T-helper 1 cell treated with Interleukin-12 subunit alpha and Interleukin-12 subunit beta and Interleukin-4 antibody, amounts not matched to agents 30 μg/mL and 1 μg/mL, for 36 hours (primary cell): ENCODE results near the gene HOXA11.

ENCODE experiments used
- H3K27ac Mint-ChIP-seq: one replicate; pipeline ENCODE4 v1.8.0; 2021; ENCODE audit warnings: mild to moderate bottlenecking, mixed read lengths
- H3K27me3 Mint-ChIP-seq: one replicate; pipeline ENCODE4 v1.8.0; 2021; ENCODE audit warnings: low read depth, mixed read lengths
- H3K36me3 Mint-ChIP-seq: one replicate; pipeline ENCODE4 v1.8.0; 2021; ENCODE audit warnings: low read depth, mixed read lengths
- H3K4me1 Mint-ChIP-seq: one replicate; pipeline ENCODE4 v1.8.0; 2021; ENCODE audit warnings: low read depth, mixed read lengths
- H3K4me3 Mint-ChIP-seq: one replicate; pipeline ENCODE4 v1.8.0; 2021; ENCODE audit warnings: mild to moderate bottlenecking, moderate library complexity, mixed read lengths
- H3K9me3 Mint-ChIP-seq: one replicate; pipeline ENCODE4 v1.8.0; 2021; ENCODE audit warnings: mixed read lengths

HOXA11 gene

DNA sequence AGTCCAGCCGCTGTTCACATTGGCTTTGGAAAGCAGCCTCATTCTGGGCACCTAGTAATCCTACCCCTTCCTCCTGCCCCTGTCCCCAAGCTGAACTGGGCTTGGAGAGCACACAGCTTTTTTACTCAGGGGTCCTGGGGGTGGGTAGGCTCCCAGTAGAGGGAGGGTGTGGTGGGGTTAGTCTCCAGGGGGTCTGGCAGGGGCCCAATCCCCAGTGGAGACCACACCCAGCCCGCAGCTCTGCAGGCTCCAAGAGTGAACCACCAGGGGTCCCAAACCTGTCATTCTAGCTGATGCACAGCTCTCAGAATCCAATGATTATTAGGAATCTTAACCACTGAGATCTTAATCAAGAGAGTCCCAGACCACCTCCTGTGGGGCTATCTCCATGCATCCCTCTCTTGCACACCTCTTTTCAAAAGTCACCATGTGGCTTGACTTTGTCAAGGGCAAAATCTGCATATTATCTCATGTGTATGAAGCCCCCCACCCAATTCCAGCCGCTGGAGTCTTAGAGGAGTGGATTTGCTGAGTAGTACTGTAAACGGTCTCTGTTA, 2.7 kb downstream of the HOXA11 start:
- Mint-ChIP-seq H3K27me3 (peaks cover 85% of the 10 kb centered on the region), H3K4me1 (peaks cover 18% of the 10 kb centered on the region), H3K4me3 (no peak overlapping the region), H3K36me3 (peaks cover 4% of the 10 kb centered on the region), H3K27ac (no peak overlapping the region), H3K9me3 (no peaks in the 10 kb centered on the region)

DNA sequence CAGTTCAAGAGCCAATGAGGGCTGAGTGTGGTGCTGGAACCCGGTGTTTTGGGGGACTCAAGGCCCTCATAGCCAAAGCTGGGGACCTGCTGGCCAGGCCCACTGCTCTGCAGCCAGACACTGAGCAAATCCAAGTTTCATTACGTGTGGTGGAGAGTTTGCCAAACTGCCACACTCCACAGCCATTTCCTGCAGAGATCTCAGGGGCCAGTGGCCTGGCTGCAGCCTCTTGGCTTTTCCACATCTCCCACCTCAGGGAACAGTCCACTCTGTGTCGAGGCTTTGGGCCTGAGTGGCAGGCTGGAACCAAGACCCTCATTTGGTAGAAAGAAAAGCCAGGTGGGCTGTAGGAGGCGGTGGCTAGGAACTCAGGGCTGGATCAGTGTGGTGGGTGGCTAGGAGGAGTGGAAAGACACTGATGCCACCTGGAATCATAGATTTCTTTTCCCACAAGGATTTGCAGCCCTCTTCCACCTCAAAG, 3.2 kb downstream of the HOXA11 start:
- Mint-ChIP-seq H3K27ac (no peak overlapping the region), H3K4me1 (peaks cover 18% of the 10 kb centered on the region), H3K9me3 (no peaks in the 10 kb centered on the region), H3K36me3 (peaks cover 4% of the 10 kb centered on the region), H3K4me3 (no peak overlapping the region), H3K27me3 (peaks cover 80% of the 10 kb centered on the region)

DNA sequence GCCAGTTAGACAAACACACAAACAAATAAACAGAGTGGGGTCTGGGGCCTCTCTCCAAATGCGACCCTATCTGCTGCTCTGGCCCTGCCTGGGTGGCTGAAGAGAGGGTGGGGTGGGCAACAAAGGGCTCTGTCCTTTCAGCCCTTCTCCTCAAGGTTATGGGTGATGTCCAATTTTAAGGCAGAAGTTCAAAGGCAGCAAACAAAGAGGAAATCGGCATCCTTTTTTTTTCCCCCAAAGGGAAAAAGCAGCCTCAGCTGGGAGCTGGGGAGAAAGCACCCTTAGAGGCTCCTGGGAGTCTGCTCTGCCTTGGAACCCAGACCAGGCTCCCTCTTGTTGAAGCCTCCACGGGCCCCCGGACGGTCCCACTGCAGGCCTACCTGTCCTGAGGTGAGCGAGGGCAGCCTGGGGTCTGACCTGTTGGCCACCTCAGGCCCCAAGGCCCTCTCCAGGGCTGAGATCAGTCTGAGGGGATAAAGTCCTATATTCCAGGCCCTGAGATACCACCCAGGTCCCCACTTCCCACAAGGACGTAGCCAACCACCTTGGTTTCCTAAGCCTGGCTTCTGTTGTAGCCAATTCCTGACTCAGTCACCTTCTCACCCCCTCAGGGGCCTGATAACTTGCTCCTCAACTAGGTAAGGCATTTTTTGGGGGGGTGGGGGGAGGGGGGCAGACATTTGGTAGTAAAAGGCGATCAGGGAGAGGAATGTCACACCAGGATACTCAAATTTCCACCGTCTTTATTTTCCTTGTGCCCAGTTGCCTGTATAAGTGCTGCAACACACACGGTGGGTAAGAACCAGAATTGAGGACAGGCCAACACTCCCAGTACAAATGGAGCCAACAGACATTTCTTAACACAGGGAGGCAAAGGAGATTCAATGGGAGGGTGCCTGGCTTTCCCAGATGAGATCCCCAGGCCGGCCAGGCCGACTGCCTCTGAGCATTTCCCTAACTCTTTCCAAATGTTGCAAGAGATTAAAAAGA, 4.3 kb downstream of the HOXA11 start:
- Mint-ChIP-seq H3K36me3 (peaks cover 4% of the 10 kb centered on the region), H3K27me3 (peaks cover 69% of the 10 kb centered on the region), H3K27ac (no peak overlapping the region), H3K4me3 (no peak overlapping the region), H3K9me3 (no peaks in the 10 kb centered on the region), H3K4me1 (peaks cover 11% of the 10 kb centered on the region)

DNA sequence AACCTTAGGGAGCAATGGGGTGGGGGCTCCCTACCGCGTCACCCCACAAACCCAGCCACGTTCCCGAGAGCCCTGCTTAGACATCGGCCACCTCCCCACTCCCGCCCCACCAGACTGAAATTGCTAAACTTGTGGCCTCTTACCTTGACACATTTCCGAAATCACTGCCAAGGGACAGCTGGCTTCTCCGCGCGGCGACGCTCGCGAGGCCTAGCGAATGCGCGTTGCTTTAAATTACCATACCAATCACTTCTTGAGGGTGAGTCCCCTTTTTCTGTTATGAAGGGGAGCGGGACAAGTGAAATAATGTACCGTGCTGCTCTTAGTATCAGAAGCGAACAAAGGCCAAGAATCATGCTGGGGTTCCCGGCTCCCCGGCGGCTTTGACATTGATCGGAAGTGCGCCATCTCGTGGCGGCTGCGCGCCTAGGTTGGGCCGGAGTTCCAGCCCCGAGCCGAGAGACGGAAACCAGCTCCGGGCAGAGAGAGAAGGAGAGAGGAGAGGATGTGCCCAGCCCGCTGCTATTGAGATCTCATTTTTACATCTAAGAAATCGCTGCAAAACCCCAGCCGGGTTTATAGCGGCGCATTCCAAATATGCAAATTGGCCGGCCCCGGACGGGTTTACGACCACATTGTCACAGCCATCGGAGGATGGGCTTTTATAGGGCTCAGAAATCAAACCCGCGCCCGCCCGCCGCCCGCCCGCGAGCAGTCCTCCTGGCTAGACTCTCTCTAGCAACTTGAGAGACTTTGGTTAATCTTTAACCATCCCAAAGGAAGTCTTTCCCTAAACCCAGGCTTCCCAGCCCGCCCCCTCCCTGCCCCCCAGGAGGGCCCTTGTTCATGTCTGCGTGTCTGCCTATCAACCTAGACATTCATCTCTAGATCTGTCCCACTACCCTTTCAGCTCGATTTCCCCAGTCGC, 5.3 kb downstream of the HOXA11 start:
- H3K4me1 Mint-ChIP-seq: peaks cover 6% of the 10 kb centered on the region
- H3K27ac Mint-ChIP-seq: no peak overlapping the region
- H3K4me3 Mint-ChIP-seq: no peak overlapping the region
- H3K9me3 Mint-ChIP-seq: no peaks in the 10 kb centered on the region
- peaks cover 65% of the 10 kb centered on the region for H3K27me3 Mint-ChIP-seq
- H3K36me3 Mint-ChIP-seq: peaks cover 2% of the 10 kb centered on the region

DNA sequence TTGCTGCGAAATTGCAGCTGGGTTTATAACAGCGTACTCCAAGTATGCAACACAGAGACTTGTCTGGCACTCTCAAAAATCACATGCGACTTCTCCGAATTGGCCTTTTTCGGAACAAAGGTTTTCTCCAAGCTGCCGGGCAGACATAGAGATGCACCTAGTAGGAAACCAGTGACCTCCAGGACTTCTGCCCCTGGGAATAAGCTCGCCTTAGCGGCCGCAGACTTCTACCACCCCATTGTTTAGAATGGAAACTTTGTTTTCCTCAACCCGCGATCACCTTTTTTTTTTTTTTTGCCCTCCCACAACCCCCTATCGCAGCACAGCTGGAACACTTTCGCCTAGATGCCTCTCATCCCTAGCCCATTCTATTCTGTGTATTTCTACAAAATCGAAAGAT, 6.0 kb downstream of the HOXA11 start:
- H3K4me1 Mint-ChIP-seq: peaks cover 5% of the 10 kb centered on the region
- no peaks in the 10 kb centered on the region for H3K36me3 Mint-ChIP-seq
- no peaks in the 10 kb centered on the region for H3K9me3 Mint-ChIP-seq
- H3K4me3 Mint-ChIP-seq: no peak overlapping the region
- no peak overlapping the region for H3K27ac Mint-ChIP-seq
- H3K27me3 Mint-ChIP-seq: peaks cover 64% of the 10 kb centered on the region

DNA sequence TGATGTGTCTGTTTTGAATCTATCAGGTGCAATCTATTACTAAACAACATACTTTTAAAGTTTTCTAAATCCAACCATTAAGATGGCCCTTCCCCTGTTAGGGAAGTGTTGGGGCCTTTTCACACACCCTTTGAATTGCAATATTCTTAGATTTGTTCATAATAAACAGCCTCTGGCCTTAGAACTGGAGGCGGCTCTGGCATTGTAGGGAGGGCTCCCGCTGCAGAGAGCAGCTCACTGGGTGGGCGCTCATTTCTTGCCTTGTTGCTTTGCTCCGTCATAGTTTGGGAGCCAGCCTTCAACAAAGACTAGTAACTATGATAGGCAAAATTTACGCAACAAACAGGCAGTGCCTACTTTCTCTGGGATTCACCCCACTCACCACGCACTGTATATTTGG, 6.7 kb downstream of the HOXA11 start:
- no peaks in the 10 kb centered on the region for H3K36me3 Mint-ChIP-seq
- no peak overlapping the region for H3K27ac Mint-ChIP-seq
- H3K4me3 Mint-ChIP-seq: no peak overlapping the region
- peaks cover 59% of the 10 kb centered on the region for H3K27me3 Mint-ChIP-seq
- no peaks in the 10 kb centered on the region for H3K9me3 Mint-ChIP-seq
- peaks cover 5% of the 10 kb centered on the region for H3K4me1 Mint-ChIP-seq

DNA sequence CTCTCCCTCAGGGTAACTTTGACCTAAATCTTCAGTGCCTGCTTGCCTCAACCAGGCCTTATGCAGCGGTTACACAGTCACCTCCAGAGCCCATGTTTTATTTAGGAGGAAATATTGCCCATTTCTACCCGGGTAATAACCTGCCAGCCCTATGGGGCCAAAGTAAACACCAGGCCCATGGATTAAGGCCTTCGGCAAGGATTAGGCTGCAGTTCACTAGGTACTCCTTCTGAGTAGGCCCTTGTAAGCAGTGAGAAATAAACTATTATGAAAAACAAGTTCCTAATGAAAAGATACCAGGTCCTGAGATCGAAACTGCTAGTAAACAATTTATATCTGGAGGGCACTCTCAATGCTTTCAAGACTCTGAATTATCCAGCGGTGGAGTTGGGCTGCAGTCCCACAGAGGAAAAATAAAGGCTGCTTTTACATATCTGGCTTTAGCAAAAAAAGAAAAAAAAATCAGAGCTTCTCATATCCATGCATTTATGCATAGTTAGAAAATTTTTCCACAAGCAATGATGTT, 7.2 kb downstream of the HOXA11 start:
- Mint-ChIP-seq H3K4me3 (no peak overlapping the region), H3K9me3 (no peaks in the 10 kb centered on the region), H3K27ac (no peak overlapping the region), H3K4me1 (peaks cover 5% of the 10 kb centered on the region), H3K27me3 (peaks cover 56% of the 10 kb centered on the region), H3K36me3 (no peaks in the 10 kb centered on the region)

DNA sequence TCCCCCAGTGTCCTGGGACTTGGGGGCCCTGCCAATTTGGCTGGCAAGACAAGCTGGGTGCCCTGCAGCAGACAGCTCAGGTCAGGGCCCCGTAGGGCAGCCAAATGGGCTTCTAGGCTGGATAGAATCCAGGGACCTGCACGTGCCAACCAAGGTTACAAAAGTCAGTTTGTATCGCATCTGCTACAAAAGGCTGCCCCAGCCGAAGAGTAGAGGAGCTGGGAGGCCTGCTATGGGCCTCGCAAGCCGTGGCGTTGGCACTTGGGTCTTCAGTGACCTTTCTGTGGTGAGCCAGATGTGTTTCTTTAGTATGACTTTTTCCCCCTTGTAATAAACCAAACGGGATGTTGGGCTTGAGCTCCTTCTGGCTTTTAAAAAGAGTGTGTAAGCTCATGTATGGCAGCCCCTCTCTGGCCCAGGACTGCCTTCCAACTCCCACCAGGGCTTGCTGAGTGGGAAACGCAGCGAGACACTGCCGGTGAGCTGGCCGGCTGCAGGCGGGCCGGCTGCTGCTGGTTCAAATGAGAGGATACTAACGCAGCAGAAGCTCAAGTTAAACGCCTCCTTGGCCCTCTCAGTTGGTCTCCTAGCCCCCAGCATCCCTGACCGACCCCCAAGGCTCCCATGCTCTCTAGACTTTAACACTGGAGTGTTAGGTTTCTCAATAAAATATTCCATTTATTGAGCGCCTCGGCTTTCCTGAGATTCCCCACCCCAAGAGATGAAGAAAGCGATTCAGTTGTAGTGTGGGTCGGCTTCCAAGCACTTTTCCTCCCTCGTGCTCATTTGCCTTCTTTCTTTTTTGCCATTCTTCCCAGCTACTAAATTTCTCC, 7.9 kb downstream of the HOXA11 start:
- Mint-ChIP-seq H3K9me3 (no peaks in the 10 kb centered on the region), H3K27ac (no peak overlapping the region), H3K36me3 (no peaks in the 10 kb centered on the region), H3K4me1 (peaks cover 5% of the 10 kb centered on the region), H3K27me3 (peaks cover 54% of the 10 kb centered on the region), H3K4me3 (no peak overlapping the region)

DNA sequence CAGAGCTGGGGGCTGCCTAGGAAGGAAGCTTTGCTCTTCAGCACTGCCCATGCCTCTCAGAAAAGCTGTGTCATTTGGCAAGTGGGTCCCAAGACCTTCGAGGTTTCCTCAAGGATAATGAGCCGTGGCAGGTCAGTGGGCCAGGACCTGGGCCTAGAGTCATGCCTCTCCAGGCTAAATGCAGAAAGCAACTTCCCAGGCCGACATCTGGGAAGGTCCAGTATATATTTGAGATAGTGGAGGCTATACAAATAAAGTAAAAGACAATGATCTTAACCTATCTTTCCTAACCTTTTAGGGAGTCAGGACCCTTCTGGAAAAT, 8.5 kb downstream of the HOXA11 start:
- no peak overlapping the region for H3K4me3 Mint-ChIP-seq

DNA sequence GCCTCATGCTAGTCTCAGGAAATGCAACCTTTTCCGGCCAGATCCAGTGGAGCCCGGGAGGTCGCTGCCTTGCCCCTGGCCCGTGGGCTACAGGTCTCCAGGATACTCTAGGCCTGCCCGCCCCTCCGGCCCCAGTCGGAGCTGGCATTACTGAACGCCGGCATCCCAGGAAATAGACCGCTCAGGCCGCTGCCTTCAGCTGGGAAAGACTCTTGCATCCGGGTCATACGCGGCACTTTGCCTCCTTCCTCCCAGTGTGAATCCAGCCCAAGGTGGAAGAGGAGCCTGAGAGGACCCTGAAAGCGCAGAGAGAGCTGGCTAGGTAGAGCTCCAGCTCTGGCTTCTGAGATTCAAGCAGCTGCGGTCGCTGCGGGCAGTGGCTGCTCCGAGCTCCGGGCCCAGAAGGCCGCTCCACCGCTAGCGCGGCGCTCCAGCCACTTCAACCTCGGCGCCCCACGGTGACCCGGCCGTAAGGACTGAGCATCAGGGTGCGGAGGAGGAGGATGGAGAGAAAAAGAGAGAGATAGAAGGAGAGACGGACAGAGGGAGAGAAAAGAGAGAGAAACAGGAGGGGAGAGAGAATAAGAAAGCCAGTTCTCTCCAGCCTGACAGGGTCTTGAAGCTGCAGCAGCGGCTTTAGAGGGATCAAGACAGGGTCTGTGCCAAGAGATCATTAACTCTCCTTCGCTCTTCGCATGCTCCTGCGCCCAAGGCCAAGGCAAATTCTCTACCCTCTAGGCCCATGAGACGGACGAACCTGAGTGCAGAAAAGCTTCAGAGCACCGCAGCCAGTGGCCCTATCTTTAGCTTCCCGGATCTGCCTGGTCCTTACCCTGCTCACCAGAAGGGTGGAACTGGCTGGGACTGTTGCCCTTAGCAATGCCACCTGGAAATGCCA, 9.2 kb downstream of the HOXA11 start:
- Mint-ChIP-seq H3K27me3 (peaks cover 54% of the 10 kb centered on the region), H3K9me3 (no peaks in the 10 kb centered on the region), H3K36me3 (no peaks in the 10 kb centered on the region), H3K4me1 (peaks cover 7% of the 10 kb centered on the region), H3K4me3 (no peak overlapping the region), H3K27ac (no peak overlapping the region)

More for the DNA sequence above, 8.5 kb downstream of the HOXA11 start:
- H3K9me3 Mint-ChIP-seq: no peaks in the 10 kb centered on the region
- no peak overlapping the region for H3K27ac Mint-ChIP-seq
- H3K27me3 Mint-ChIP-seq: peaks cover 54% of the 10 kb centered on the region
- peaks cover 7% of the 10 kb centered on the region for H3K4me1 Mint-ChIP-seq
- no peaks in the 10 kb centered on the region for H3K36me3 Mint-ChIP-seq

DNA sequence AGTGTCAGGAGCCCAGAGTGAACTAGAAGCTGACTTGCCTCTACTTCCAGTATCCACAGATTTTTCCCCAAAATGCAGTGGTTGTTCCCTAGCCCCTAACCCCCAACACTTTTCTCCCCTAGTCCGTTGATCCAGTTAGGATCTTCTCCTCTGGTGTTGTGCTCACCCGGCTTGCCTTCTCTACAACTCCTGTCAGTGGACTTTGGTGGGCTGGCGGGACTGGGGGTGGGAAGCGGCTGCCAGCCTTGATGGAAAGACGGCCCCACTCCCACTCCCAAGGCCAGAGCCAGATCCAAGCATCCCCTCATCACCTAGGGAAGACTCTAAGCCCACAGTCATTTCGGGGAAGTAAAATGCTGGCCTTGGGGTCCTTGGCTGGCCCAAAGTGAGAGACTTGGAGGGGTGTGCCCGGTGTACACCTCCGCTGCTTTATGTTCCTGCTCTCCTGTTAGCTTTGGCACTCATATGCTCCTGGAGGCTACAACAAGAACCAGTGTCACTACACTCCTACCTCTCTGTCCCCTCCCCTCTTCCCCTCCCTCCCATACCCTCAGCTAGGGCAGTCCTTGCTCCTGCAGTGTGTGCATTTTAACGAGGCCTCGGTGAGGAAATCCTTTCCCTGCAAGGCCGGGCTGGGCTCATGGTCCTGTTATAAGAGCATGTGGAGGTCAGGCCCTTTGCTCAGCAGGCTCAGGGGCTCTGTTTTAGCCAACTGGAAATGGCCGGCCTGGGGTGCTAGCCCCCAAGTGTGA, 10.0 kb downstream of the HOXA11 start:
- Mint-ChIP-seq H3K27me3 (peaks cover 59% of the 10 kb centered on the region), H3K36me3 (no peaks in the 10 kb centered on the region), H3K4me3 (no peak overlapping the region), H3K4me1 (peaks cover 7% of the 10 kb centered on the region), H3K9me3 (no peaks in the 10 kb centered on the region), H3K27ac (peak overlapping the region; percentile 55)
